Smooth muscle cell (in vitro differentiated cells): ENCODE measurements around the gene PRTN3. TPM values are rescaled to one million over a fixed set of nuclear protein-coding genes. Genes with fewer than 3 reads are reported as not detected.
"Not testable (repeated sequence)": the region's sequence is repeated elsewhere in the genome, so short reads cannot be mapped to it uniquely, and the experiment has no call there.

Experiments
- DNase-seq: peaks from one replicate; lab custom pipeline; 2025; ENCODE audit not compliant: unreplicated experiment; lab: John Stamatoyannopoulos, UW
- H2AFZ ChIP-seq: fragments of 200-600 bp; sonication (generic); 2 replicates; pipeline ENCODE4 v1.6.0; 2016; ENCODE audit warnings: antibody characterized with exemption, low read depth, mild to moderate bottlenecking
- H3F3A ChIP-seq: fragments of 200-600 bp; sonication (generic); 2 replicates; pipeline ENCODE4 v1.6.0; 2017; ENCODE audit warnings: antibody characterized with exemption, low read depth
- H3K27ac ChIP-seq: fragments of 200-600 bp; sonication (generic); 2 replicates; pipeline ENCODE4 v1.5.1; 2016; ENCODE audit warnings: low read depth, mild to moderate bottlenecking
- H3K27me3 ChIP-seq: fragments of 200-600 bp; sonication (generic); 2 replicates; pipeline ENCODE4 v1.6.1; 2016; ENCODE audit warnings: low read depth, mild to moderate bottlenecking
- H3K36me3 ChIP-seq: fragments of 200-600 bp; sonication (generic); 2 replicates; pipeline ENCODE4 v1.5.1; 2016; ENCODE audit warnings: low read depth
- H3K4me1 ChIP-seq: fragments of 200-600 bp; sonication (generic); 2 replicates; pipeline ENCODE4 v1.5.1; 2016; ENCODE audit warnings: low read depth
- H3K4me2 ChIP-seq: fragments of 200-600 bp; sonication (generic); 2 replicates; pipeline ENCODE4 v1.6.0; 2016; ENCODE audit warnings: mild to moderate bottlenecking
- H3K4me3 ChIP-seq: fragments of 200-600 bp; sonication (generic); 2 replicates; pipeline ENCODE4 v1.5.1; 2016; ENCODE audit warnings: mild to moderate bottlenecking
- H3K79me2 ChIP-seq: fragments of 200-600 bp; sonication (generic); 2 replicates; pipeline ENCODE4 v1.6.0; 2016; ENCODE audit warnings: low read depth, mild to moderate bottlenecking
- H3K9ac ChIP-seq: fragments of 200-600 bp; sonication (generic); 2 replicates; pipeline ENCODE4 v1.6.0; 2016; ENCODE audit warnings: low read depth
- H3K9me3 ChIP-seq: fragments of 200-600 bp; sonication (generic); replicated peaks from 2 replicates; pipeline ENCODE4 v1.5.1; 2016; ENCODE audit warnings: low read depth
- H4K20me1 ChIP-seq: fragments of 200-600 bp; sonication (generic); 2 replicates; pipeline ENCODE4 v1.6.0; 2016; ENCODE audit warnings: low read depth
- WGBS: methylation state at CpG from one replicate; pipeline ENCODE4 v1.1.7; 2016; ENCODE audit warnings: low lambda C conversion rate; 5-methylcytosine and 5-hydroxymethylcytosine counted together
- polyA plus RNA-seq: library from polyadenylated mRNA; unstranded; fragments of >200 nt; fragmentation: Nextera tagmentation; extraction: Ambion mirVana; gene quantifications from 2 replicates; pipeline ENCODE4 v1.2.1, GENCODE V29; 2016
- total RNA-seq: library from RNA; depleted of rRNA; stranded (reverse); fragments of >200 nt; gene quantifications from 2 replicates; pipeline ENCODE4 v1.2.3, GENCODE V29; 2014
- TF ChIP-seq, protein P1 (sequence below): fragments of 200-600 bp; sonication (generic); IDR thresholded peaks from 2 replicates; pipeline ENCODE4 v1.5.1; 2017; ENCODE audit warnings: borderline replicate concordance, mild to moderate bottlenecking, antibody characterized with exemption; ENCODE audit not compliant: insufficient read depth, poor library complexity, severe bottlenecking

Gene PRTN3
- total and polyA plus RNA-seq, 2 experiments from 2014 or later: not detected

DNA sequence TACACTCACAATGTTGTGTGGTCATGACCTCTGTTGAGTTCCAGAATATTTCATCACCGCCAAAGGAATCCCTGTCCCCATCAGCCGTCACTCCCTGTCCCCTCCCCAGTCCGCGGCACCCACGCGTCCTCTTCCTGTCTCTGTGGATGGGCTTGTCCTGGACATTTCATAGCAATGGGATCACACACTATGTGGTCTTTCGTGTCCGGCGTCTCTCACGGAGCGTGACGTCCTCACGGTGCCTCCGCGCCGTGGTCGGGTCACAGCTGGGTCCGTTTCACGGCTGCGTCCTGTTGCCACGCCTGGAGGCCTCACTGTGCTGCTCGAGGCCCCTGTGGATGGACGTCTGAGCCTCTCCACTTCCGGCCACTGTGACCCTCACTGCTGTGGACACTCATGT lies 6.6 kb upstream of the PRTN3 start:
- DNase-seq: no peak
- Histone ChIP-seq H3F3A (no peaks in the 10 kb centered on the region), H4K20me1 (no peaks in the 10 kb centered on the region), H3K9me3 (no peaks in the 10 kb centered on the region), H3K9ac (no peak overlapping the region), H2AFZ (no peak overlapping the region), H3K4me3 (no peak overlapping the region), H3K4me2 (no peak overlapping the region), H3K27ac (no peak overlapping the region), H3K36me3 (no peaks in the 10 kb centered on the region), H3K79me2 (no peaks in the 10 kb centered on the region), H3K4me1 (no peaks in the 10 kb centered on the region), H3K27me3 (no peaks in the 10 kb centered on the region)
- WGBS: 90% methylated on average over 22 of the region's 24 CpGs
- TF ChIP-seq, protein P1, sequence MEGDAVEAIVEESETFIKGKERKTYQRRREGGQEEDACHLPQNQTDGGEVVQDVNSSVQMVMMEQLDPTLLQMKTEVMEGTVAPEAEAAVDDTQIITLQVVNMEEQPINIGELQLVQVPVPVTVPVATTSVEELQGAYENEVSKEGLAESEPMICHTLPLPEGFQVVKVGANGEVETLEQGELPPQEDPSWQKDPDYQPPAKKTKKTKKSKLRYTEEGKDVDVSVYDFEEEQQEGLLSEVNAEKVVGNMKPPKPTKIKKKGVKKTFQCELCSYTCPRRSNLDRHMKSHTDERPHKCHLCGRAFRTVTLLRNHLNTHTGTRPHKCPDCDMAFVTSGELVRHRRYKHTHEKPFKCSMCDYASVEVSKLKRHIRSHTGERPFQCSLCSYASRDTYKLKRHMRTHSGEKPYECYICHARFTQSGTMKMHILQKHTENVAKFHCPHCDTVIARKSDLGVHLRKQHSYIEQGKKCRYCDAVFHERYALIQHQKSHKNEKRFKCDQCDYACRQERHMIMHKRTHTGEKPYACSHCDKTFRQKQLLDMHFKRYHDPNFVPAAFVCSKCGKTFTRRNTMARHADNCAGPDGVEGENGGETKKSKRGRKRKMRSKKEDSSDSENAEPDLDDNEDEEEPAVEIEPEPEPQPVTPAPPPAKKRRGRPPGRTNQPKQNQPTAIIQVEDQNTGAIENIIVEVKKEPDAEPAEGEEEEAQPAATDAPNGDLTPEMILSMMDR: no peak

- no peaks in the 10 kb centered on the region for H3K27me3 ChIP-seq
- 87% methylated on average over 23 of the region's 36 CpGs for WGBS
- no peaks in the 10 kb centered on the region for H3K79me2 ChIP-seq
- no peaks in the 10 kb centered on the region for H3K36me3 ChIP-seq
- H3K4me2 ChIP-seq: no peak overlapping the region
- no peak overlapping the region for H2AFZ ChIP-seq
- H4K20me1 ChIP-seq: no peaks in the 10 kb centered on the region
- no peaks in the 10 kb centered on the region for H3F3A ChIP-seq
- H3K9ac ChIP-seq: no peak overlapping the region
- no peak overlapping the region for H3K27ac ChIP-seq
- DNase-seq: no peak
- H3K4me1 ChIP-seq: no peaks in the 10 kb centered on the region
- TF ChIP-seq, protein P1: no peak
- H3K4me3 ChIP-seq: no peak overlapping the region
- no peaks in the 10 kb centered on the region for H3K9me3 ChIP-seq
Observed at GRCh38 chr19:835210-835810, 5.5 kb upstream of the PRTN3 start.

DNA sequence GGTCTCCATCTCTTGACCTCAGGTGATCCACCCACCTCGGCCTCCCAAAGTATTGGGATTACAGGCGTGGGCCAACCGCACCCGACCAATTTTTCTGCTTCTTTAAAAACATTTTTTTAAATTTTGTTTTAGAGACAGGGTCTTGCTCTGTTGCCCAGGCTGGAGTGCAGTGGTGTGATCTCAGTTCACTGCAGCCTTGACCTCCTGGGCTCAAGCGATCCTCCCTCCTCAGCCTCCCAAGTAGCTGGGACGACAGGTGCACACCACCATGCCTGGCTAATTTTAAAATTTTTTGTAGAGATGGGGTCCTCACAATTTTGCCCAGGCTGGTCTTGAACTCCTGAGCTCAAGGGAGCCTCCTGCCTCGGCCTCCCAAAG lies 2.0 kb downstream of the PRTN3 start:
- H3F3A ChIP-seq, H3K9ac ChIP-seq, H3K4me3 ChIP-seq, H4K20me1 ChIP-seq, H3K36me3 ChIP-seq, H3K9me3 ChIP-seq, H2AFZ ChIP-seq, H3K4me2 ChIP-seq, H3K27ac ChIP-seq, H3K79me2 ChIP-seq, H3K4me1 ChIP-seq, DNase-seq: not testable (repeated sequence)
- peaks cover 25% of the 10 kb centered on the region for H3K27me3 ChIP-seq
- WGBS: 94% methylated on average over 7 of the region's 7 CpGs

- H3K27me3 ChIP-seq: peaks cover 25% of the 10 kb centered on the region
- H3K4me3 ChIP-seq: no peak overlapping the region
- H3K9me3 ChIP-seq: no peaks in the 10 kb centered on the region
- H3K4me2 ChIP-seq: peak overlapping the region; percentile 54
- H2AFZ ChIP-seq: no peak overlapping the region
- H3K4me1 ChIP-seq: no peaks in the 10 kb centered on the region
- no peaks in the 10 kb centered on the region for H3K79me2 ChIP-seq
- no peak for DNase-seq
- no peaks in the 10 kb centered on the region for H3F3A ChIP-seq
- H3K36me3 ChIP-seq: no peaks in the 10 kb centered on the region
- H3K27ac ChIP-seq: no peak overlapping the region
- no peak overlapping the region for H3K9ac ChIP-seq
- 19% methylated on average over 21 of the region's 46 CpGs for WGBS
- no peaks in the 10 kb centered on the region for H4K20me1 ChIP-seq
- TF ChIP-seq, protein P1: no peak
Observed at GRCh38 chr19:843180-843835, 2.5 kb downstream of the PRTN3 start.
